BLaER1 treated with 17β-estradiol and CSF1 and Interleukin-3, amounts not matched to agents 10 nM and 100 nM (cell line): Measurements from ENCODE around the gene ALKBH3.

ENCODE experiments used
- H3K27ac ChIP-seq, 11 experiments: shearing (Covaris generic); formaldehyde crosslinking; 2 replicates each; pipeline ENCODE4 v1.8.1; 2022
- H3K27me3 ChIP-seq, 11 experiments: shearing (Covaris generic); formaldehyde crosslinking; 2 replicates each; pipeline ENCODE4 v1.8.1; 2022
- H3K36me3 ChIP-seq, 11 experiments: shearing (Covaris generic); formaldehyde crosslinking; 2 replicates each; pipeline ENCODE4 v1.8.1; 2022
- H3K4me1 ChIP-seq, 10 experiments: shearing (Covaris generic); formaldehyde crosslinking; 2 replicates each; pipeline ENCODE4 v1.8.1; 2022
- H3K4me2 ChIP-seq, 11 experiments: shearing (Covaris generic); formaldehyde crosslinking; 2 replicates each; pipeline ENCODE4 v1.8.1; 2022
- H3K4me3 ChIP-seq, 10 experiments: shearing (Covaris generic); formaldehyde crosslinking; 2 replicates each; pipeline ENCODE4 v1.8.1; 2022
- H3K9ac ChIP-seq, 11 experiments: shearing (Covaris generic); formaldehyde crosslinking; 2 replicates each; pipeline ENCODE4 v1.8.1; 2022
- H3K9me3 ChIP-seq, 11 experiments: shearing (Covaris generic); formaldehyde crosslinking; replicated peaks in 1 of 11; 2 replicates each; pipeline ENCODE4 v1.8.1; 2022
- H4K20me1 ChIP-seq, 11 experiments: shearing (Covaris generic); formaldehyde crosslinking; 2 replicates each; pipeline ENCODE4 v1.8.1; 2022
- Cebpa-rat ChIP-seq, 11 experiments: shearing (Covaris generic); IDR thresholded peaks; 2 replicates each; pipeline ENCODE4 v1.8.1; 2022

Gene ALKBH3

GRCh38 chr11:43901551-43901950 is 20.9 kb downstream of the ALKBH3 start:
- H3K27me3 ChIP-seq, result no peaks in the 10 kb centered on the region
- peaks cover 25 to 54% (median 33%) of the 10 kb centered on the region in 11 experiments; a peak in 20 of 22 replicates for H3K36me3 ChIP-seq
- peak overlapping the region in 2 of 11 experiments; percentile 23 to 32; a peak in 4 of 22 replicates for H3K4me2 ChIP-seq
- H4K20me1 ChIP-seq, result 0 out of 22 replicates have a peak, but pooled peaks cover 0 to 6% (median 0%) of the 10 kb centered on the region in 11 experiments
- H3K4me3 ChIP-seq, result no peak overlapping the region
- H3K27ac ChIP-seq, result no peak overlapping the region
- H3K9ac ChIP-seq, result no peak overlapping the region
- H3K9me3 ChIP-seq, result no peaks in the 10 kb centered on the region
- peaks cover 0 to 27% (median 0%) of the 10 kb centered on the region in 10 experiments; a peak in 9 of 20 replicates for H3K4me1 ChIP-seq
- TF ChIP-seq Cebpa-rat (IDR thresholded peaks at IDR 0.05), result no peak

- H3K9me3 ChIP-seq, result no peaks in the 10 kb centered on the region
- H3K36me3 ChIP-seq, result peaks cover 11 to 39% (median 23%) of the 10 kb centered on the region in 11 experiments; a peak in 19 of 22 replicates
- TF ChIP-seq Cebpa-rat (IDR thresholded peaks at IDR 0.05), result no peak
Measured at GRCh38 chr11:43903078-43903477, 22.4 kb downstream of the ALKBH3 start.

GRCh38 chr11:43903969-43904368 is 23.3 kb downstream of the ALKBH3 start:
- Histone ChIP-seq H3K4me1 (peaks cover 10 to 37% (median 13%) of the 10 kb centered on the region in 10 experiments), H3K36me3 (peaks cover 4 to 30% (median 14%) of the 10 kb centered on the region in 11 experiments; a peak in 16 of 22 replicates), H3K4me2 (no peak overlapping the region), H4K20me1 (0 out of 22 replicates have a peak, but pooled peaks cover 0 to 5% (median 0%) of the 10 kb centered on the region in 11 experiments), H3K9me3 (no peaks in the 10 kb centered on the region), H3K27me3 (no peaks in the 10 kb centered on the region), H3K4me3 (no peak overlapping the region), H3K27ac (no peak overlapping the region), H3K9ac (no peak overlapping the region)
- no peak for TF ChIP-seq Cebpa-rat (IDR thresholded peaks at IDR 0.05)

More at GRCh38 chr11:43903078-43903477, 22.4 kb downstream of the ALKBH3 start:
- Histone ChIP-seq H3K9ac (no peak overlapping the region), H3K27ac (no peak overlapping the region), H3K27me3 (no peaks in the 10 kb centered on the region), H3K4me3 (no peak overlapping the region), H3K4me1 (peaks cover 10 to 37% (median 13%) of the 10 kb centered on the region in 10 experiments), H4K20me1 (0 out of 22 replicates have a peak, but pooled peaks cover 0 to 6% (median 0%) of the 10 kb centered on the region in 11 experiments), H3K4me2 (no peak overlapping the region)

GRCh38 chr11:43904742-43905535 is 24.3 kb downstream of the ALKBH3 start:
- H3K4me3 ChIP-seq, result no peak overlapping the region
- no peak overlapping the region for H3K9ac ChIP-seq
- H4K20me1 ChIP-seq, result no peaks in the 10 kb centered on the region
- TF ChIP-seq Cebpa-rat (IDR thresholded peaks at IDR 0.05), result no peak
- no peaks in the 10 kb centered on the region for H3K27me3 ChIP-seq
- no peak overlapping the region for H3K4me2 ChIP-seq
- H3K9me3 ChIP-seq, result no peaks in the 10 kb centered on the region
- peaks cover 10 to 37% (median 13%) of the 10 kb centered on the region in 10 experiments for H3K4me1 ChIP-seq
- peak overlapping the region in 1 of 11 experiments; percentile 10; a peak in 1 of 22 replicates for H3K27ac ChIP-seq
- peaks cover 4 to 32% (median 12%) of the 10 kb centered on the region in 11 experiments; a peak in 11 of 22 replicates for H3K36me3 ChIP-seq

- H3K4me1 ChIP-seq, result peaks cover 10 to 37% (median 13%) of the 10 kb centered on the region in 10 experiments
- no peaks in the 10 kb centered on the region for H3K27me3 ChIP-seq
- H3K4me3 ChIP-seq, result no peak overlapping the region
- TF ChIP-seq Cebpa-rat (IDR thresholded peaks at IDR 0.05), result no peak
- no peaks in the 10 kb centered on the region for H4K20me1 ChIP-seq
- H3K9ac ChIP-seq, result no peak overlapping the region
- H3K4me2 ChIP-seq, result no peak overlapping the region
- H3K27ac ChIP-seq, result peak overlapping the region in 1 of 11 experiments; percentile 10; a peak in 1 of 22 replicates
- peaks cover 5 to 39% (median 12%) of the 10 kb centered on the region in 11 experiments; a peak in 11 of 22 replicates for H3K36me3 ChIP-seq
- no peaks in the 10 kb centered on the region for H3K9me3 ChIP-seq
Measured at GRCh38 chr11:43905813-43906241, 25.2 kb downstream of the ALKBH3 start.

GRCh38 chr11:43907028-43907975 is 26.7 kb downstream of the ALKBH3 start:
- Histone ChIP-seq H3K9ac (no peak overlapping the region), H3K4me3 (no peak overlapping the region), H3K4me2 (peak overlapping the region in 9 of 11 experiments; percentile 11 to 48 (median 34); a peak in 16 of 22 replicates), H4K20me1 (no peaks in the 10 kb centered on the region), H3K27me3 (no peaks in the 10 kb centered on the region), H3K9me3 (no peaks in the 10 kb centered on the region), H3K27ac (no peak overlapping the region), H3K36me3 (peaks cover 4 to 37% (median 8%) of the 10 kb centered on the region in 11 experiments; a peak in 8 of 22 replicates), H3K4me1 (peaks cover 9 to 24% (median 14%) of the 10 kb centered on the region in 10 experiments; a peak in 19 of 20 replicates)
- TF ChIP-seq Cebpa-rat (IDR thresholded peaks at IDR 0.05), result no peak

- H3K27me3 ChIP-seq, result no peaks in the 10 kb centered on the region
- no peak overlapping the region for H3K4me3 ChIP-seq
- H3K9ac ChIP-seq, result no peak overlapping the region
- H3K4me2 ChIP-seq, result peak overlapping the region in 3 of 11 experiments; percentile 27 to 47 (median 47); a peak in 2 of 22 replicates
- no peaks in the 10 kb centered on the region for H3K9me3 ChIP-seq
- peaks cover 0 to 29% (median 5%) of the 10 kb centered on the region in 11 experiments; a peak in 7 of 22 replicates for H3K36me3 ChIP-seq
- no peak overlapping the region for H3K27ac ChIP-seq
- peaks cover 9 to 24% (median 14%) of the 10 kb centered on the region in 10 experiments; a peak in 19 of 20 replicates for H3K4me1 ChIP-seq
- H4K20me1 ChIP-seq, result no peaks in the 10 kb centered on the region
- TF ChIP-seq Cebpa-rat (IDR thresholded peaks at IDR 0.05), result no peak
Measured at GRCh38 chr11:43908191-43908590, 27.6 kb downstream of the ALKBH3 start.

GRCh38 chr11:43908683-43909082 is 28.1 kb downstream of the ALKBH3 start:
- H3K4me3 ChIP-seq, result no peak overlapping the region
- peaks cover 0 to 30% (median 5%) of the 10 kb centered on the region in 11 experiments; a peak in 8 of 22 replicates for H3K36me3 ChIP-seq
- H3K4me1 ChIP-seq, result peaks cover 9 to 24% (median 14%) of the 10 kb centered on the region in 10 experiments; a peak in 19 of 20 replicates
- no peaks in the 10 kb centered on the region for H3K27me3 ChIP-seq
- no peaks in the 10 kb centered on the region for H4K20me1 ChIP-seq
- no peak overlapping the region for H3K9ac ChIP-seq
- H3K9me3 ChIP-seq, result no peaks in the 10 kb centered on the region
- no peak overlapping the region for H3K4me2 ChIP-seq
- H3K27ac ChIP-seq, result no peak overlapping the region
- TF ChIP-seq Cebpa-rat (IDR thresholded peaks at IDR 0.05), result no peak
